Activated T-cell treated with anti-CD3 and anti-CD28 coated beads, Interleukin-2, amount 50 U/mL, for 4 hours (primary cell): Measurements from ENCODE around the gene PTX4. TPM values are rescaled to one million over a fixed set of nuclear protein-coding genes. Genes with fewer than 3 reads are reported as not detected.

Experiments used
- ATAC-seq, 2 donors: fragments of 200-7000 bp; cut with Tn5 transposase; one replicate each; pipeline ENCODE4 v1.10.0; 2021
- DNase-seq: peaks from one replicate; pipeline ENCODE4 v3.0.0-alpha.2; 2020
- H3K27me3 Mint-ChIP-seq: one replicate; pipeline ENCODE4 v1.8.0; 2021; ENCODE audit warnings: low read depth, mixed read lengths
- H3K36me3 Mint-ChIP-seq: one replicate; pipeline ENCODE4 v1.8.0; 2022; ENCODE audit warnings: mixed read lengths; ENCODE audit not compliant: insufficient read depth
- H3K4me1 Mint-ChIP-seq: one replicate; pipeline ENCODE4 v1.8.0; 2021; ENCODE audit warnings: low read depth, mixed read lengths
- H3K4me3 Mint-ChIP-seq: one replicate; pipeline ENCODE4 v1.8.0; 2021; ENCODE audit warnings: mild to moderate bottlenecking, moderate library complexity, mixed read lengths
- H3K9me3 Mint-ChIP-seq: one replicate; pipeline ENCODE4 v1.8.0; 2021; ENCODE audit warnings: mixed read lengths
- total RNA-seq, 3 donors: library from RNA; stranded (reverse); gene quantifications; one replicate each; pipeline ENCODE4 v1.2.1, GENCODE V29; 2021

Gene PTX4
- total RNA-seq, 3 donors from 2014 or later, result 0.28 TPM; not detected in 2

- H3K36me3 Mint-ChIP-seq, result peaks cover 7% of the 10 kb centered on the region
- no peaks in the 10 kb centered on the region for H3K4me1 Mint-ChIP-seq
- peaks cover 8% of the 10 kb centered on the region for H3K9me3 Mint-ChIP-seq
- H3K27me3 Mint-ChIP-seq, result no peaks in the 10 kb centered on the region
- ATAC-seq (no peak), DNase-seq (no peak)
- H3K4me3 Mint-ChIP-seq, result no peak overlapping the region
Observed at GRCh38 chr16:1510941-1511351, 22.2 kb upstream of the PTX4 start.

GRCh38 chr16:1510272-1510671, 21.5 kb upstream of the PTX4 start:
- H3K36me3 Mint-ChIP-seq, result peaks cover 7% of the 10 kb centered on the region
- H3K9me3 Mint-ChIP-seq, result peaks cover 8% of the 10 kb centered on the region
- H3K27me3 Mint-ChIP-seq, result no peaks in the 10 kb centered on the region
- ATAC-seq (no peak), DNase-seq (no peak)
- H3K4me1 Mint-ChIP-seq, result no peaks in the 10 kb centered on the region
- H3K4me3 Mint-ChIP-seq, result no peak overlapping the region

GRCh38 chr16:1509307-1510221, 20.8 kb upstream of the PTX4 start:
- DNase-seq (no peak), ATAC-seq (no peak)
- no peaks in the 10 kb centered on the region for H3K27me3 Mint-ChIP-seq
- no peaks in the 10 kb centered on the region for H3K4me1 Mint-ChIP-seq
- no peak overlapping the region for H3K4me3 Mint-ChIP-seq
- peaks cover 3% of the 10 kb centered on the region for H3K9me3 Mint-ChIP-seq
- peaks cover 7% of the 10 kb centered on the region for H3K36me3 Mint-ChIP-seq

GRCh38 chr16:1508494-1509187, 19.9 kb upstream of the PTX4 start:
- Mint-ChIP-seq H3K27me3 (no peaks in the 10 kb centered on the region), H3K9me3 (no peaks in the 10 kb centered on the region), H3K36me3 (peaks cover 8% of the 10 kb centered on the region), H3K4me3 (no peak overlapping the region), H3K4me1 (no peaks in the 10 kb centered on the region)
- DNase-seq, result no peak
- ATAC-seq, result no peak

GRCh38 chr16:1506494-1507213, 17.9 kb upstream of the PTX4 start:
- no peak for DNase-seq
- H3K4me3 Mint-ChIP-seq, result no peak overlapping the region
- H3K9me3 Mint-ChIP-seq, result no peaks in the 10 kb centered on the region
- no peaks in the 10 kb centered on the region for H3K27me3 Mint-ChIP-seq
- no peak for ATAC-seq
- H3K4me1 Mint-ChIP-seq, result no peaks in the 10 kb centered on the region
- H3K36me3 Mint-ChIP-seq, result peaks cover 10% of the 10 kb centered on the region

GRCh38 chr16:1505912-1506311, 17.2 kb upstream of the PTX4 start:
- H3K27me3 Mint-ChIP-seq, result no peaks in the 10 kb centered on the region
- no peaks in the 10 kb centered on the region for H3K9me3 Mint-ChIP-seq
- DNase-seq (no peak), ATAC-seq (no peak)
- peaks cover 10% of the 10 kb centered on the region for H3K36me3 Mint-ChIP-seq
- H3K4me1 Mint-ChIP-seq, result no peaks in the 10 kb centered on the region
- H3K4me3 Mint-ChIP-seq, result no peak overlapping the region

GRCh38 chr16:1505073-1505844, 16.5 kb upstream of the PTX4 start:
- Mint-ChIP-seq H3K36me3 (peaks cover 10% of the 10 kb centered on the region), H3K4me1 (no peaks in the 10 kb centered on the region), H3K9me3 (no peaks in the 10 kb centered on the region), H3K4me3 (no peak overlapping the region), H3K27me3 (no peaks in the 10 kb centered on the region)
- no peak for DNase-seq
- no peak for ATAC-seq

- DNase-seq, result no peak
- Mint-ChIP-seq H3K9me3 (no peaks in the 10 kb centered on the region), H3K4me3 (no peak overlapping the region)
Observed at GRCh38 chr16:1503110-1503955, 14.6 kb upstream of the PTX4 start.

GRCh38 chr16:1502092-1503004, 13.6 kb upstream of the PTX4 start:
- H3K4me1 Mint-ChIP-seq, result no peaks in the 10 kb centered on the region
- peaks cover 12% of the 10 kb centered on the region for H3K36me3 Mint-ChIP-seq
- no peaks in the 10 kb centered on the region for H3K27me3 Mint-ChIP-seq
- no peak for ATAC-seq
- H3K9me3 Mint-ChIP-seq, result no peaks in the 10 kb centered on the region
- no peak overlapping the region for H3K4me3 Mint-ChIP-seq
- DNase-seq, result no peak

More at GRCh38 chr16:1503110-1503955, 14.6 kb upstream of the PTX4 start:
- no peaks in the 10 kb centered on the region for H3K27me3 Mint-ChIP-seq
- ATAC-seq, result no peak
- peaks cover 13% of the 10 kb centered on the region for H3K36me3 Mint-ChIP-seq
- no peaks in the 10 kb centered on the region for H3K4me1 Mint-ChIP-seq

- DNase-seq (no peak), ATAC-seq (no peak)
- H3K4me1 Mint-ChIP-seq, result no peaks in the 10 kb centered on the region
- H3K9me3 Mint-ChIP-seq, result no peaks in the 10 kb centered on the region
- no peaks in the 10 kb centered on the region for H3K27me3 Mint-ChIP-seq
- H3K4me3 Mint-ChIP-seq, result no peak overlapping the region
- peaks cover 12% of the 10 kb centered on the region for H3K36me3 Mint-ChIP-seq
Observed at GRCh38 chr16:1501630-1502029, 12.9 kb upstream of the PTX4 start.

- Mint-ChIP-seq H3K4me1 (no peaks in the 10 kb centered on the region), H3K27me3 (no peaks in the 10 kb centered on the region), H3K9me3 (no peaks in the 10 kb centered on the region), H3K36me3 (peaks cover 12% of the 10 kb centered on the region), H3K4me3 (no peak overlapping the region)
- DNase-seq, result no peak
- no peak for ATAC-seq
Observed at GRCh38 chr16:1500465-1501150, 11.9 kb upstream of the PTX4 start.
